HG02623 (cell line): ENCODE data around the gene UNC5A.
A peak's percentile ranks its signal among the peaks of the same experiment; 100 is the strongest.

Experiments used
- ATAC-seq: cut with Tn5 transposase; IDR thresholded peaks from one replicate; pipeline ENCODE4 v1.9.1; 2021; ENCODE audit warnings: moderate library complexity; ENCODE audit not compliant: unreplicated experiment

The UNC5A gene

DNA sequence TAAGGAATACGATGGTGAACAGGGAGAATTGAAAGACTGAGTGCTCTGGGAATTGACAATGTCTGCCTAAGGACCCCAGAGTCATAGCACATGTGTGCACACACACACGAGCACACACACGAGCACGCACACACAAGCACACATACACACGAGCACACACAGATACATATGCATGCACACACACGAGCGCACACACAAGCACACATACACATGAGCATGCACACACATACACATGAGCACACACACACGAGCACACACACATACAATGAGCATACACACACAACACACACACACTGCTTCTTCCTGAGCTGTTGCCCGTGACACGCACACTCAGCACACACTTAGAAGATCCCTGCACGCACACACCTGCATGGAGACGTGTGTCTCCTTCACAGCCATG lies 10.9 kb upstream of the UNC5A start:
- no peak for ATAC-seq

GRCh38 chr5:176800024-176800423 lies 10.3 kb upstream of the UNC5A start:
- no peak for ATAC-seq

DNA sequence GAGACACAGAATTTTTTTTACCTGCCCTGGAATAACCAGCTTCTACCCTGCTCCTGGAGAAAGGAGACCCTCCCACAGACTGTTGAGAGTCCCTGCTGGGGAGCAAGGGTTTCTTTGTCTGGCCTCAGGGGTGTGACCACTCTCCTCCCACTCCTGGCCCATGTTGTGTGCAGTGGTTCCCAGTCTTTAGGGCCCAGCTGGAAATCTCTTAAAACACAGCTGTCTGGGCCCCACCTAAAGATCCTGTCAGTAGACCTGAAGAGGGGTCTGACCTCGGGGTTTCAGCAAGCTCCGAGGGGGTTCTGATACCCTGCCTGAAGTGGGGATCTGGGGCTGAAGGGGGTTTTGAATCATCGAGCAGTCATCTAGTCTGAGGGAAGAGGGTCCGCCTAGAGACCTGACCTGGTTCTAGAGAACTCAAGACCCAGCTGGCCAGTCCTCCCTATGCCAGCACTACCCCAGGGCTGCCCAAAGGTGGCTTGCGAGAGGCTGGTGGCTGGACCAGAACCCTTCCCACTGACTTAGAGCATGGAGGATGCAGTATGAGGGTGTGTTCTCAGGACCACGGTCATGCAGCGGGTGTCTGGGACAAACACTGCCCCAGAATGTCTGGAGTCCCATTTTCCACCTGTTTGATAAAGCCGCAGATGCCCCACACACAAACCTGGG lies 8.1 kb upstream of the UNC5A start:
- ATAC-seq = no peak

DNA sequence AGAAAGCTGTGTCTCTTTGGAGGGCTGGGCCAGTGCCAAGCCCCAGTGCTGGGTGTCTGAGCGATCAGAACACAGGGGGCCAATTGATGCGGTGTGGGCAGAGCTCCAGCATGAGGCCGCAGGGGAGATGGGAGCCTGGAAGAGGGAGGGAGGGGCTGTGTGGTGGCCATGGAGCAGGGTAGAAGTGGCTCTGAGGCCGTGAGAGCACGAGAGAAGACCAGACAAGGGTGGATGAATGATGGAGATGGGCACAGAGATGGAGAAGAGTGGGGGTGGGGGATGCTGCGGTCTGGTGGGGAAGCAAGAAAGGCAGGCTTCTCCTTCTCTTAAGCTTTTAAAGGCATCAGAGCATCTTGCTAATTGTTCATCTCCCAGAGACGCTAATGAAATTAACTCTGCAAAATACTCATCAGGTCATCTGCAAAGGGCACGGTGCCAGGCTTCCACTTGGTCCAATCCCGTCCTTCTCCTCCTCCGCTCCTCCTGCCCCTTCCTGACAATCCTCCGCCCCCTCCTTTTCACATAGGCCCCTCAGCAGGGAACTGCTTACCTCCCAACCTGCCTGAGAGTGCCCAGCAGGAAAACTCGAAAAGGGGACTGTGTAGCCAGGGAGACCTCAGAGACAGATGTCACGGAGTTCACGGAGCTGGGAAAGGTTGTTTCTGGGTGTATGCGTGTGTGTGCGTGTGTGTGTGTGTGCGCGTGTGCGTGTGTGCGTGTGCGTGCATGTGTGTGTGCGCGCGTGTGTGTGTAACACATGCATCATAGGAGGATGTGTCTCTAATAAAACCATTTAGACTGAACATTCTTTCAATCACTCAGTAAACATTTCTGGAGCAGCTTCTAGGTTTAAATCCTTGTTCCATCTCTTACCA lies 7.1 kb upstream of the UNC5A start:
- no peak for ATAC-seq

GRCh38 chr5:176803943-176804498 lies 6.3 kb upstream of the UNC5A start:
- ATAC-seq = no peak

GRCh38 chr5:176806137-176806536 lies 4.2 kb upstream of the UNC5A start:
- ATAC-seq = no peak

DNA sequence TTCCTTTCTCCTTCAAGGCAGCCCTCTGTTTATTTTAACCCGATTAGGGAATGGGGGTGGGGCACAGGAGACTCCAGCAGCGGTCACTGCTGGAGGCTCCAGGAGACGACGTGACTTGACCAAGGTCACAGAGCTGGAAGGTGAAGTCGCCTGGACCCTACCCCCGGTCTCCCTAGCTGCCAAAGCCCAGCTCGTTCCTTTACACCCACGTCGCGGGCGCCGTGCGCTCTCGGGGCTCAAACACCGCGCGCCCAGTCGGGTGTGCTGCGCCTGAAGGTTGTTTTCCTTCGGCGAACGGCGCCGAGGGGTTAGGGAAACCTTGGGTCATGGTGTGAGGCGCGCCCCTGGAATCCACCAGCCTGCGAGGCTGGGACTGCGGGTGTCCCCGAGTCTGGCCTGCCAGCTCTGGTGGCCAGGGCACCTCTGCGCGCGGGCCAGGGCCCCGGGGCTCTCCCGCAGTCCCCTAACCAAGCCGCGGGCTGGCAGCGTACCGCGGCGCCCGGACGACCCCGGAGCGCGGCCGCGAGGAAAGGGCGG lies 747 bp upstream of the UNC5A start:
- ATAC-seq = no peak

GRCh38 chr5:176810687-176811501 lies 535 bp downstream of the UNC5A start:
- ATAC-seq = no peak

GRCh38 chr5:176812269-176813259 lies 2.2 kb downstream of the UNC5A start:
- no peak for ATAC-seq

DNA sequence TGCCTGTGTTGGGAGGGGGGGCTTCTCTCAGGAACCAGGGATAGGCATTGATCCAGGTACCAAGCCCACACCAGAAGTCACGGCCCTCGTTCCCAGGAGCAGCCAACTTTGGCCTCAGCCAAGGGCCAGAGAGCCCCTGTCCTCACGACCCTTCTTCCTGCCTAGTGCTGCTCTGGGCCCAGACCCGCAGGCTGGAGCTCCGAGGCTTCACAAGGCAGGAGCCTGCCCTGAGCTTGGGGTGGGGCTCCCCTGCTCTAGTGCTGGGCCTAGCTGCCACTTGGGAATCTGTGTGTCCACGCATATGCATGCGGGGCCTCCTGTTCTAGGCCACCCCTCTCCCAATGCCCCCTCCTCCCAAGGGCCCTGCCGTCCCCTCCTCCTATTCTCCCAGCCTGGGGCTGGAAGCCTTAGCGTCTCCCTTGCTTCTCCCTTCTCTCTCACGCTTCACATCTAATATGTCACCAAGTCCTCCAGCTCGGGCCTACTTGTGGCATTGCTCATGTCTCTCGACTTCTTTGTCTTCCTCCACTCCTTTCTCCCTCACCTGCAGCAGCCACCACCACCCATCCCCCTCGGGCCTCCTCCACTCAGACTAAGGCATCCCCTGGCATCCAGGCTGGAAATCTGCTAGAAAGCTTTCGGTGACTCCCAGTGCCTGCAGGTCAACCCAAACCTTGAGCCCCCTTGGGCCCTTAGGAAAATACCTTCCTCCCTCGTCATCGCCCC lies 3.4 kb downstream of the UNC5A start:
- no peak for ATAC-seq

DNA sequence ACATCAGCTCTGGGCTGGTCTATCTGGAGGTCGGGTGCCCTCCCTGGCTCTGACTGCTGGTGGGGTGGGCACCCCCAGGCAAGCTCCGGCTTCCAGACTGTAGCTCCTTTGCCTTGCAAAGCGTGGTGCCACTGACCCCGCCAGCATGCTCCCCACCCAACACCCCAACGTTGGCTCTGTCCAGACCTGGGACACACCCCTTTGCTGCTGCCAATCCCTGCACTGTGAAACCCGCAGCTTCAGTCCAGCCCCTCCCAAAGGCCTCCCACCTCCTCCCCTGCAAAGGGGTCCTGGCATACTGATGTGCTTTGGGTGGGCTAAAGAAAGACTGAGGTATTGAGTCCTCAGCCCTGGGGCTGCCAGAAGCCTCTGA lies 3.9 kb downstream of the UNC5A start:
- ATAC-seq = no peak

DNA sequence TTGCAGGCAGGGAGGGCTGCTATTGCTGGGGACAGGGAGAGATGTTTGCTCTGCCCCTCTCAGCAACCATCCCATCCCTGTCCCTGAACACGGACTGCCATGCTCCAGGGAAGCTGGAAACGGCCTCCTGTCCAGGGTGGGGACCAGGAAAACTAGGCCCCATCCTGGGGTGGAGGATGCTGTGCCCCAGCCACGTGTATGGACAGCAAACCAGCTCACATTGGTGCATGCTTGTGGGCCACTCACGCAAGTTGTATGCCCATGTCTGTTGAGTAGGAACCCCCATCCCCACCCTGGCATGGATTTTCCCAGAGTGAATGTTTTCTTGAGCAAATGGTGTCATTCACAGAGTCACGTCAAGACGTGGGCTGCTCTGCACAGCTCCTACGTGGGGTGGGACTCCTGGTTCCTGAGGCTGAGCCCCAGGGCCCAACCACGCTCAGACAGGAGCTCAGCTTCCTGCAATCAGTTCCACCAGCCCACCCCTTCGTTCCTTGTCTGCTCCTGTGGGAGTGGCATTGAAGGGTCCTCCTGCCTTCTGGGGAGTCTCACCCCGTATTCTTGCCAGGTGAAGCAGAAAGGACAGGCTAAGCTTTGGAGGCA lies 4.6 kb downstream of the UNC5A start:
- ATAC-seq = no peak

GRCh38 chr5:176816043-176816745 lies 5.8 kb downstream of the UNC5A start:
- no peak for ATAC-seq

DNA sequence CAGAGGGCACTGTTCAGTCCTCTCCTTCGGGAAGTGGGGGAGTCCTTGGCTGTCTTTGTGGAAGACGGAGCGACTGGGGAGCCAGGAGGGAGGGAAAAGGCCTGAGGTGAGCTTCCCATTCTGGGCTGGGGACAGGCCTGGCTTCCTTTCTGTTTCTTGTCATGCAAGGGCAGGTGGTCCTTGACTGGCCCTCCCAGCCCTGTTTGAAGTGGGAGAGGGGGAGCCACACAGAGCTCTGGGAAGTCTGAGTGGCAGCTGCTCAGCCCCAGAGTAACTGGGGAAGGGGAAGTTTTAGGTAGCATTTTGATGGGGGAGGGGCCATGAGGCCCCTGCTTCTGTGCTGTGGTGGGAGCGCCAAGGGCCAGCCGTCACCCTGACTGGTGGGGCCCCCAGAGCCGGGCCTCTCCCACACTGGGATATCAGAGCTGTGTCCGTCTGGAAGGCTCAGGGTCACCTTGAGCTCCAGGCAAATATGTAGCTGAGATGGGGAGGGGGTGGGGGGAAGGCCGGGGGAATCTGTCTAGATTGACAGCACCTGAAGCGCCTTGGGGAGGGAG lies 6.5 kb downstream of the UNC5A start:
- ATAC-seq = no peak

- ATAC-seq = no peak
These were observed 7.0 kb downstream of the UNC5A start for GRCh38 chr5:176817369-176817840.

- ATAC-seq = peak; percentile 21
These were observed 7.5 kb downstream of the UNC5A start for GRCh38 chr5:176817841-176818377.

GRCh38 chr5:176818391-176819098 lies 8.2 kb downstream of the UNC5A start:
- ATAC-seq = peak; percentile 55
